Measurements from ENCODE around the gene MTHFR.

MTHFR gene

DNA sequence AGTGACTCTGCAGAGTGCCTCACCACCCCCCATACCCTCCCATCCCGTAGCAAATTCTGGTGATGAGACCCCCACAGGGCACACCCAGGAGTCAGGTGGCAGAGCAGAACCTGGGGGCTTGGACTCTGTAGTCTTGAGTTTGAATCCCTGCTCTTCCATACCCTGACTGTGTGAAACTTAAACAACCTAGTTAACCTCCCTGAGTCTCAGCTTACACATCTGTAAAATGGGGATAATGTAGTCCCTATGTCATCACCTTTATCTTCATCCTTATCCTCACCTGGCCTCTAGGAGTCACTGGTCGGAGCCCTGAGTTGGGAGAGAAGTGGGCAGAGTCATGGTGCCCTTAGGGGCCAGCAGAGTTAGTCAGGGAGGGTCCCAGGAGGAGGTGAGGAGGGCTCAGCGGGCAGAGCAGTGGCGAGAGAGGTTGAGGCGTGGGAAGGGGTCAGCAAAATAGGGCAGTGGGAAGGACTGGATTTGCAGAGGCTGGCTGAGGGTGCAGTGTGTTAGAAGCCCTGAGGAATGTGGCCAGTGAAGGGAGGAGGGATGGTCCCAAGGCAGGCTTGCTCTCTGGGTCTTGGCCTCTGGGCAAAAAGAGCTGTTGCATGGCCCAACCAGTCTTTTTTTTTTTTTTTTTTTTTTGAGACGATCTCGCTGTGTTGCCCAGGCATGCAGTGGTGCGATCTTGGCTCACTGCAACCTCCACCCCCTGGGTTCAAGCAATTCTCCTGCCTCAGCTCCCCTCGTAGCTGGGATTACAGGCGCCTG lies 25.2 kb downstream of the MTHFR start:
- peak; percentile 17 for DNase-seq (ENCODE audit: low read depth)

DNA sequence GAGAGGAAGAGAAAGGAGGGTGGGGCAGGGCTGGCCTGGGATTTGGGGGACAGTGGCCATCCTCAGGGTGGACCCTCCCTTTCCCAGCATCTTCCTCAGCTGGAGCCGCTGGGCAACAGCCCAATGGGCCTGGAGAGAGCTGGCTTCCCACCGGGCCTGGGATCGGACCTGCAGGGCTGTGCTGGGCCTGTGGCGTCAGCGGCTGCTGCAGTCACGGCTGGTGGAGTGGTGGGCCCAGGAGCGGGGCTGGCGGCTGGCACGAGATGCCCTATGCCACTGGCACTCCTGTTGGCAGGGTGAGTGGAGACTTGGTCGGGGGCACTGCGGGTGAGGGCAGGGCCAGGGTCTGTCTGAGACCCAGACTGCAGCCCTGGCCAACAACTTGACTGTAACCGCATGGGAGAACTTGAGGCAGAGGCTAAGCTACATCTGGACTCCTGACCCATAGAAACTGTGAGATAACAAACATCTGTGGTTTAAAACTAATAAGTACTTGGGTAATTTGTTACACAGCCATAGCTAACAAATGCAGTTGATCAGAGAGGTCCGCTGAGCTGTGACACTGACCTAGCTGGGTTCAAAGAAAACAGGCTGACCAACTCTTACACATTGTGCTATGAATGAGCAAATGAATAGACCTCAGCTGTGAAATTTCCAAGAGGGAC lies 25.9 kb downstream of the MTHFR start:
- DNase-seq (ENCODE audit: low read depth): no peak

DNA sequence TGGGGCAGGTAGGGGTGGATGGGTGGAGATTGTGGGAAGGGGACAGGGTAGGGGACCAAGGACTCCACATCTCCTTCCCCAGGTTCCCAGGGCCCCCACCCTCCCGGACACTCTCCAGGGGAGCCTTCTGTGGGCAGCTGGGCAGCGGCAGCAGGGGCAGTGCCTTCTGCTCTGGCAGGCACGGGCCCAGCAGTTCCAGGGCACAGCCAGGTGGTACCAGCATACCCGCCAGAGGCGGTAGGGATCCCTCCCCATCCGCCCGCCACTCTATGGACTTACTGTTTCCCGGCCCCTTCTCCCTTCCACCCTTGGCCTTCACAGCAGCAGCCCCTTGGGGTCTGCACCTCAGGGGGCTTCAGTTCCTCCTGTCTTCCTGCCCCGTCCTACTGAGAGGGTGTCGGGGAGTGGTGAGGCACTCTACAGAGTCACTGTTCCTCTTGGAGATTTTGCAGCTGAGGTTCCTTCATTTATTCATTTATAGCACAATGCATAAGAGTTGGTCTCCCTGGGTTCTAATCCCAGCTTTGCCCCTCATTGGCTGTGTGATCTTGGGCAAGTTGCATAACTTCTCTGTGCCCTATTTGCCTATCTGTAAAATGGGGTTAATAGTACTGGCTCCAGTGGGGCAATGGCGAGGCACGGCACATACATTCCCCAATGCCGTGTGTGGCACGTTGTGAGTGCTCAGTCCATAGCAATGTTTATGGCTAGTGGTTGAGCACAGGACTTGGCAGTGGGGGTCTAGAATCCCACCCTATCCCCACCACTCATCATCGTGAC lies 26.7 kb downstream of the MTHFR start:
- DNase-seq (ENCODE audit: low read depth): no peak

DNA sequence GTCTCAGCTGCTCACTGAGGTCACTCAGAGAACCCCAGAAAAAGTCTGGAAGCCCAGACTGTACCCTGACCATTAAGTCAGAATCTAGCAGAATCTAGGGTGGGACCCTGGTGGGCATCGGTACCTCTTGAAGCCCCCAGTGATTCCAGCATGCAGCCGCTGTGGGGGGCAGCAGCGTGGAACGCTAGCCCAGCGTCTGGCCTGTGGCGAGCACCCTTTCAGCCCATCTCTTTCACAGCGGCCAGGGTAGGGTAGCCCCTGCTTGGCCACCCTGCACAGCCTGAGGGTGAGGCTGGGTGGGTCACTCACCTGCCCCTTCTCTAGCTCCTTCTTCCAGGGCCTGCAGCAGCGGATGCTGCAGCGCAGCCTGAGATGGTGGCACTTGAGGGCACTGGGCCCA lies 27.4 kb downstream of the MTHFR start:
- DNase-seq (ENCODE audit: low read depth): no peak

DNA sequence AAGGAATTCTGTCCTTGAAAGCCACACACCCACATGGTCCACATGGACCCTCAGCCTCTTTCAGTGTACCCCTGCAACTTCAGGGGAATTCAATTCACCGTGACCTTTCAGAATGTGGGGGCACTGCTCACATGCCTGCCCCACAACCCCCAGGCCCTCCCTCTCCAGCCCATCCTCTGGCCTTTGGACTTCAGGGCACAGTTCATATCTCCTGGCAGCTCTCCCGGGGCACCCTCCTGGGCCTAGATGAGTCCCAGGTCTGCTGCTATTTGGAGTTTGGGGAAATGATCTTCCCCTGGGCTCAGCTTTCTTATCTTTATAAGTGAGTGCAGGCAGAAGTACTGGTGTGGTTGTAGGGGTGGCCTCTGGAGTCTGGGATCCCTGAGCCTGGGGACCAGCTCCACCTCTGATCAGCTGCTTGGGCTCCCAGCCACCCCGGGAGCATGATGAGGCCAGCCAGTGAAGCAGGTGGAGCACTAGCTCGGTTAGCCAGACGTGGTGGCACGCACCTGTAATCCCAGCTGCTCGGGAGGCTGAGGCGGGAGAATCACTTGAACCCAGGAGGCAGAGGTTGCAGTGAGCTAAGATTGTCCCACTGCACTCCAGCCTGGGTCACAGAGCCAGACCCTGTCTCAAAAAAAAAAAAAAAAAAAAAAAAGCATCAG lies 28.0 kb downstream of the MTHFR start:
- no peak for DNase-seq (ENCODE audit: low read depth)

DNA sequence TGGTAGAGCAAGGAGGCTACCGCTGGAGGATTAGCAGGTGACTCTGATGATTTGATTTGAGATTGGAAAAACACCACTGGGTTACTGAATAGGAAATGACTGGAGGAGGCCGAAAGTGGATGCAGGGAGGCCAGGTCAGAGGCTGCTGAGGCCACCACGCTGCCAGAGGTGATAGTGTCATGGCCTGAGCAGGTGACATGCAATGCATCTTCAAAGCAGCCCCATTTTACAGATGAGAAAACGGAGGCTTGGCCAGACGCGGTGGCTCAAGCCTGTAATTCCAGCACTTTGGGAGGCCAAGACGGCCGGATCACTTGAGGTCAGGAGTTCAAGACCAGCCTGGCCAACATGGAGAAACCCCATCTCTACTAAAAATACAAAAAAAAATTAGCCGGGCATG lies 31.0 kb downstream of the MTHFR start:
- DNase-seq (ENCODE audit: low read depth): no peak

DNA sequence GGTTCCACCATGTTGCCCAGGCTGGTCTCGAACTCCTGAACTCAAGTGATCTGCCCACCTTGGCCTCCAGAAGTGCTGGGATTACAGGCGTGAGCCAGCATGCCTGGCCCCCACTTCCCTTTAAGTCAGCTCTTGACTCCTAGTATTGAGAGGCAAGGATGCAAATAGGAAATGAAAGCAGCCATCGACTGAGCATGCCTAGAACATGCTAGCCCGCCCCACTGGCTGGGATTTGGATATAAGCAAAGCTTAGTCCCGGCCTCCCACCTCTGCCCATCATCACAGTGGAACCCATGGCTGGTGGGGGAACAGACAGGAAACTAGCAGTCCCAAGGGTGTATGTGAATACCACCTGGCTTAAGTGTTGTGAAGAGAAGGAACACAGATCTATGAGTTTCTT lies 33.3 kb downstream of the MTHFR start:
- no peak for DNase-seq (ENCODE audit: low read depth)

DNA sequence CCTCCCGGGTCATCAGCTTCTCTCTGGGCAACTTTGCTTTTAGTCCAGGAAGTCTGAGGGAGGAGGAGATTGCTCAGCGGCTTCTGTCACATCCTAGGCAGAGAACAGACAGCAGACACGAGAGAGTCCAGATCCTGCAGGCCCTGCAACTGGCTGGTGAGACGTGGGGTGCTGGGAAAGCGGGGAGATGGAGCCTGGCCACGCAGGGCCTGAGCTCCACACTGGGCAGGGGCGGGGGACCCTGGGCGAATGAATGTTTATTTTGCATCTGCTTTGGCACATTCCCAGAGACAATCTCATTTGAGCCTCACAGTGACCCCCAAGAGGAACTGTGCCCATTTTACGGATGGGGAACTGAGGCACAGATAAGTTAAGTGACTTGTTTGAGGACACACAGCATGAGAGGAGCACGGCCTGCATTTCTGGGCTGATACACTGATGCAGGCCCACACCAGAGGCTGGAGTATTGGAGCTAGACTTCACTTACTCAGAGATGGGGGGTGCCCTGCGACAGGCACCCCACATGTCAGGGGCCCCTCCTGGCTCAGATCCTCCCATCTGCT lies 34.2 kb downstream of the MTHFR start:
- no peak for DNase-seq (ENCODE audit: low read depth)

DNA sequence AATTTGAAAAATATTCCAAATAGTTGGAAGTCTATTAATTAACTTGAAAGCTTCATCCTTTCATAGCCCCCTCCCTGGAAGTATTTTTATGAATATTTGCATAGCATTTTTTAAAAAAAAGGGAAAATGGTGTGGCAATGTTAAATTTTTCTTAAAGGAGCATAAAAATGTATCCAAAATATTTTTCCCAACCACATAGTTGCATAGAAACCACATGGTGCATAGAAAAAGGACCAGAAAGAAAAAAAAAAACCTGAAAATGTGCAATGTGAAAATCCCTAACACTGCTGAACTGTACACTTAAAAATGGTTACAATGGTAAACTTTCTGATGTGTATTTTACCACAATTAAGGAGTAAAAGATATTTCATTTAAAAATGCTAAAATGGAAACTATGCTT lies 35.8 kb downstream of the MTHFR start:
- no peak for DNase-seq (ENCODE audit: low read depth)

DNA sequence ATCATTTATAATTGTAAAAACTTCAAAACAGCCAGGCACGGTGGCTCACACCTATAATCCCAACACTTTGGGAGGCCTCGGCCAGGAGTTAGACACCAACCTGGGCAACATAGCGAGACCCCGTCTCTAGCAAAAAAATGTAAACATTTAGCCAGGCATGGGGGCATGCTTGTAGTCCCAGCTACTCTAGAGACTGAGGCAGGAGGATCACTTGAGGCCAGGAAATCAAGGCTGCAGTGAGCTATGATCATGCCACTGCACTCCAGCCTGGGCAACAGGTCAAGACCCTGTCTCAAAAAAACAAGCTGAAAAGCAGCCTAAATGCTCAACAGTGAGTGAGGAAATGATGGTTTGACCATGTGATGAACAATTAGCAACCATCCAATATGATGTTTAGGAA lies 36.5 kb downstream of the MTHFR start:
- DNase-seq (ENCODE audit: low read depth): no peak

DNA sequence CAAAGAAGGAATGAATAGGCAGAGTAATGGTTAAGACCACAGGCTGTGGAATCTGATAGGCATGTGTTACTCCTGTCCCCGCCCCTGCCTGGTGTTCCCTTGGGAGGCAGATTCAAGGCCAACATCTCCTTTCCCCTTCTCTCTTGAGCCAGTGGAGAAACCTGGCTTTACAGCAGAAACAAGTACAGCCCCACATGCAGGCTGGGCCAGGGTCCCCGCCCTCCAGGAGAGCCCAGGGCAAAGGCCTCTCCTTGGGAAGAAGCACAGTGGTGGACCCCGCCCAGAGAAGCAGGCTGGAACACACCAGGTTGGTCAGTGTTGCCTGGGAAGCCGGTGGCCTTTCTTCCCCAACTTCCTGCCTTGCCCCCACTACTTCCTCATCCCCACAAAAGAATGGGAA lies 36.9 kb downstream of the MTHFR start:
- DNase-seq (ENCODE audit: low read depth): peak; percentile 16

DNA sequence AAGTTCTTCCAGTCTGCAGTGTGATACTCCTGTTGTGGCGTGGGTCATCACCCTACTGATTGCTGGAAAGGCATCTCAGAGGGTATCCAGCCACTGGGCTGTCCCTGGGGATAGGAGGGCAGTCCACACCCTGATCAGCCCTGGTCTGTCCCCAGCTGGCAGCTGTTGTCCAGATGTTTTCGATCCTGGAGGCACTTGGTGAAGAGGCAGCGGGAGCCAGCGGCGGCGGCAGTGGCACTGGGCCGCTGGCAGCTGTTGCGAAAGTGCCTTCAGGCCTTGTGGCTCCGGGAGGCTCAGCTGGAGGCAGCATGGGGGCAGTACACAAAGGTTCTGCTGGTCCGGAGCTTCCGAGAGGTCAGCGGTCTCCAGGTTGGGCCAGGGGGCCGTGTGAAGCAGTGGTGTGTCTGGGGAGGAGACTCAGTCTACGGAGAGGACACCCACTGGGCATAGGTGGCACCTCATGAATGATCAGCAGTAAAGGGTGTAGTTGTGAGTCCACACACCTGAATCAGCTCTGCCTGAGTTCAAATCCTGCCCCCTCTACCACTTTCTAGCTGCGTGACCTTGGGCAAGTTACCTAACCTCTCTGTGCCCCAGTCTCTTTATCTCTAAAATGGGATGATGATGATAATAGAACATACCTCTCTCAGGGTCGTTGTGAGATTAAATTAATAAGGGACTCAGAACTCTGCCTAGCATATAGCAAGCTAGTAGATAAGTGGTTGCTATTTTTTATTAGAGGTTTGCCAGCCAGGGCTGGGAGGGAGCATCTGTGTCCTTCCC lies 37.7 kb downstream of the MTHFR start:
- DNase-seq (ENCODE audit: low read depth): no peak

DNA sequence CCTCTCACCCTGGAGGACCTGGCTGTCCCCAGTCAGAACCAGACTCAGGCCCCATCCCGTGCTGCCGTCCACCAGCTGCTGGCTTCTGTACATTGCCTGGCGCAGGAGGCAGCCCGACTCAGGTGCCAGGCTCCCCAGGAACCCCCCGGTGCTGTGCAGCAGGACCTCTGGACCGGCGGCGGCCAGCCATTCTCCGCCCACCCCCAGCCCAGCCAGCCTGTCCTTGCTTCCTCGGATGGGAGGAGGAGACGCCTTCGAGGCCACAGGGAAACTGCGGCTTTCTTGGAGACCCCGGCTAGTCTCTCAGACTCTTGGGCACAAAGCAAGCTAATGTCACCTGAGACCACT lies 39.4 kb downstream of the MTHFR start:
- DNase-seq (ENCODE audit: low read depth): no peak

DNA sequence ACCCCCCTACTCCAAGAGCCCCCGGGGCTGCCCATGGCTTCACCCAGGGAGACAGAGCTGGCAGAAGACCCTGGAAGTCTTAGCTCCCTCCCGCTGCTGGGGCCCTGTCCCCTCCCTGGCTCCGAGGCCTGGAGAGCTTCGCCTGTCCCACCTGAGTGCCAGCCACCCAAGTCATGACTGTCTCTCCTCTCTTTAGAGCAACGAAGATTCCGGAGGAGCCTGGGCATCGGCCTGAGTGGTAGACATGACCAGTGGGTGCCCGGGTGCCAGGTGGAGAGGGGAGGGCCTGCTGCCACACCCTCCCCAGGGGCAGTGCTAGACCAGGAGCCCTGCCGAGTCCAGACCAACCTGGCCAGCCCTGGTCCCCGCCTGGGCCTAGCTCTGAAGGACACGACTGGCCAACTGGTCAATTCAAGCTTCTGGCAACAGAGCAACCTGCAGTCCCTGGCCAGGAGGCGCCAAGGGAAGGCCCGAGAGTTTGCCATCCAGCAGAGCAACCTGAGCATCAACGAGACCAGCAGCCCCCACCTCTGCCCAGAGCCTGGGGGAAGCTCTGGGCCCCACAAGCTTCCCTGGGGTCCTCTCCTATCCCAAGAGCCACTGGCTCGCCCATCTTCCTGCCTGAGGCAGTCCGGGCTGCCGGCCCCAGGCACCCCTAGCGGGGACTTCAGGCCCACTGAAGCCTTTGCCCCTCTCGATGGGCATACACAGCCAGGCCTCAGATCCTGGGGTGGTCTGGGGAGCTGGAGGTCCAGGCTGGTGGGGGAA lies 39.9 kb downstream of the MTHFR start:
- DNase-seq (ENCODE audit: low read depth): no peak

DNA sequence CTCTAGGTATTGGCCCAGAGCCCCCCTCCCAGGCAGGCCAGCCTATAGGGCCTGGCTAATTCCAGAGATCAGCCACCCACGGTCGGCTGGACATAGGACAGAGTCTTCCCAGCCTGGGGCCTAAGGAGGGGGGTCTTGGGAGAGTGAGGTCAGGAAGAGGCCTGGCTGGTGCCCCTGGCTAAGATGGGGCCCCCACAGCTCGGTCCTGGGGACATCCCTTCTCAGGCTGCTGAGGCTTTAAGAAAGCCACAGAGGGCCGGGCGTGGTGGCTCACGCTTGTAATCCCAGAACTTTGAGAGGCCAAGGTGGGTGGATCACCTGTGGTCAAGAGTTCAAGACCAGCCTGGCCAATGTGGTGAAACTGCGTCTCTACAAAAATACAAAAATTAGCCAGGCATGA lies 41.2 kb downstream of the MTHFR start:
- DNase-seq (ENCODE audit: low read depth): no peak

DNA sequence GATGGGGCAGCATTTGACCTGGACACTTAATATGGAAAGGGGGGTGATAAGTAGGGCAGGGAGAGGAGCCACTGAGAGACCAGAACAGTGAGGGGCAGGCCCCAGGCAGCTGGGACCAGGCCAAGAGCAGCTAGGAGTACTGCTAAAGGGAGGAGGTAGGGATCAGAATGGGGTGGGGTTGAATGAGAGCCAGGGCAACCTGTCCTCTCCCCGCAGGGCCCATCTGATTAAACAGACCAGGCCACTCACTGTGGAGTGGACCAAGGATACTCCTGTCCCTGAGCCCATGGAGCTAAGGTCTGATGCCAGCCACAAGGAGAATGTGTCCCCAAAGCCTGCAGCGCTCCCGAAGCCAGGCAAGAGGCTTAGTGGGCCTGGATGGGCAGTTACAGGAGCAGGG lies 41.6 kb downstream of the MTHFR start:
- no peak for DNase-seq (ENCODE audit: low read depth)

DNA sequence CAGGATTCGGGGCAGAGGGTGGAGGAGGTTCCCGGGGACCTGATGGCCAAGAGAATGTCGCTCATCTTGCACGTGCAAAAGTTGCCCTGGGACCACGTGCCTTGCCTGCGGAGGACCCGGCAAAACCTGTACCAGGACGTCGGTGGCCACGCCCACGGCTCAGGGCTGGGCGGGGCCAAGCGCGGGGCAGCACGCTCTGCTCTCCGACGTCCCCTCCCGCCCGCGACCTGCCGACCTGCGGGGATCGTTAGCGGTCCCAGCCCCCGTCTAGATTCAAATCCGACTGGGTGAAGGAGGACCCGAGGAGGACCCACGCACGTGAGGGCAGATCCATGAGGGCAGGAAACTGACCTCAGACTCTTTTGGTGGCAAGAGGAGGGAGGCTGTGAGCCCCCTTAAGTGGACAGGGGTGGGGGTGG lies 43.8 kb downstream of the MTHFR start, which contains the start of gene C1orf167:
Gene C1orf167, plus strand, starts transcription at position 206 of the 419 bp plus-strand sequence. CDS start 2,208 bp downstream, outside the sequence.
- DNase-seq (ENCODE audit: low read depth): no peak

DNA sequence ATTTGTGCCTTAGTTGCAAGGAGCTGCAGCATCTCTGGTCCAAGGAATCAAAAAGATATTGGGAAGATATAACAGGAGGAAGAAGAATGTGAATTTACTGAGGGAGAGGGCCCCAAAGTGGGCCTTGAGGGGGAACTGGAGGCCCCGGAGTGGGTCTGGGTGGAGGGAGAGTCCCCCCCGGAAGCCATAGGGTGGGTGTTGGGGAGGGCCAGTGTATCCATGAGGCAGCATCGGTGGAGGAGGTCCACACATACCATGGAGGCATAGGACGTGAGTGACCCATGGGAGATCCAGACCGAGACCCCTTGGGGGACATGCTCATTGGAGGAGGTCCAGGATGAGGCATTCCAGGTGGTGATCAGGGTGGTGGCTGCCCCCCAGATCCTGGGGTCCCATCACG lies 44.5 kb downstream of the MTHFR start:
- DNase-seq (ENCODE audit: low read depth): no peak

DNA sequence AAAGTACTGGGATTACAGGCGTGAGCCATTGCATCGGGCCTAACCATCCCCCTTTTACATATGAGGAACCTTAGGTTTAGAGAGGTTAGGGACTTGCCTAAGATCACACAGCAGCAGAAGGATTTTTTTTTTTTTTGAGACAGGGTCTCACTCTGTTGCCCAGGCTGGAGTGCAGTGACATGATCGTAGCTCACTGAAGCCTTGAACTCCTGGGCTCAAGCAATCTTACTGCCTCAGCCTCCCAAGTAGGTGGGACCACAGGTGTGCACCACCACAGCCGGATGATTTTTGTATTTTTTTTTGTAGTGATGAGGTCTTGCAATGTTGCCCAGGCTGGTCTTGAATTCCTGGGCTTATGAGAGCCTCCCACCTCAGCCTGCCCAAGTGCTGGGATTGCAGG lies 46.0 kb downstream of the MTHFR start:
- no peak for DNase-seq (ENCODE audit: low read depth)

DNA sequence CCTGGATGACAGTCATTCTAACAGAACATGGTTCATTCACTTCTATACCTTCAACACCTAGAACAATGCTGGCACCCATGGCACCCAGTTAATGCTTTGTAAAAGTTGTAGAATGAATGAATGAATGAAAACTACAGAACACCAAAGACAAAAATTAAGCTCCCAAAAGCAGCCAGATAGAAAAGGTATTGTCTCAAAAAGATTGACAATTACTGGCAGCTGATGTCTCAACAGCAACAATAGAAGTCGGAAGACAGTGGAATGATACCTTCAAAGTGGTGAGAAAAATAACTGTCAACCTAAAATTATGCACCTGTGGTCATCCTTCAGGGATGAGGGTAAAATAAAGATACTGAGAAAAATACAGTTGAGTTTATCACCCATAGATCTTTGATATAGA lies 48.7 kb downstream of the MTHFR start:
- DNase-seq (ENCODE audit: low read depth): no peak
